Cardiac muscle cell (in vitro differentiated cells and primary cell): ENCODE data around the gene MAPK10. TPM values are rescaled to one million over a fixed set of nuclear protein-coding genes. Genes with fewer than 3 reads are reported as not detected.
"Not testable (repeated sequence)": the region's sequence is repeated elsewhere in the genome, so short reads cannot be mapped to it uniquely, and the experiment has no call there.

ENCODE experiments used
- DNase-seq, 2 donors: peaks; one replicate each; pipeline versions ENCODE4 v3.0.0 to v3.0.0-alpha.2; 2010 to 2017; ENCODE audit warnings: low read depth in 1 of 2, low spot score in 1 of 2
- H3K27ac ChIP-seq: fragments of 200-600 bp; sonication (generic); 2 replicates; pipeline ENCODE4 v1.5.1; 2016
- H3K27me3 ChIP-seq: fragments of 200-600 bp; sonication (generic); 2 replicates; pipeline ENCODE4 v1.6.0; 2016; ENCODE audit warnings: control low read depth
- H3K36me3 ChIP-seq: fragments of 200-600 bp; sonication (generic); 2 replicates; pipeline ENCODE4 v1.5.1; 2016; ENCODE audit warnings: control low read depth
- H3K4me1 ChIP-seq: fragments of 200-600 bp; sonication (generic); 2 replicates; pipeline ENCODE4 v1.8.1; 2017; ENCODE audit warnings: low read depth, mild to moderate bottlenecking, mixed run types
- H3K4me3 ChIP-seq: fragments of 200-600 bp; sonication (generic); 2 replicates; pipeline ENCODE4 v1.5.1; 2016; ENCODE audit warnings: mild to moderate bottlenecking
- H3K9me3 ChIP-seq: fragments of 200-600 bp; sonication (generic); 2 replicates; pipeline ENCODE4 v1.5.1; 2017; ENCODE audit warnings: low read depth, mild to moderate bottlenecking, control low read depth
- polyA plus RNA-seq: library from polyadenylated mRNA; unstranded; fragments of >200 nt; fragmentation: Nextera tagmentation; extraction: Ambion mirVana; gene quantifications from 2 replicates; pipeline ENCODE4 v1.2.1, GENCODE V29; 2016
- total RNA-seq: library from RNA; depleted of rRNA; stranded (reverse); fragments of >200 nt; gene quantifications from 2 replicates; pipeline ENCODE4 v1.2.3, GENCODE V29; 2016
- TF ChIP-seq, protein P1 (sequence below): IDR thresholded peaks from 2 replicates; pipeline ENCODE4 v1.5.1; 2012; ENCODE audit warnings: low read depth, mild to moderate bottlenecking, low read length

MAPK10 gene
- total and polyA plus RNA-seq, 2 experiments from 2014 or later, result 13.9 to 22.8 TPM

DNA sequence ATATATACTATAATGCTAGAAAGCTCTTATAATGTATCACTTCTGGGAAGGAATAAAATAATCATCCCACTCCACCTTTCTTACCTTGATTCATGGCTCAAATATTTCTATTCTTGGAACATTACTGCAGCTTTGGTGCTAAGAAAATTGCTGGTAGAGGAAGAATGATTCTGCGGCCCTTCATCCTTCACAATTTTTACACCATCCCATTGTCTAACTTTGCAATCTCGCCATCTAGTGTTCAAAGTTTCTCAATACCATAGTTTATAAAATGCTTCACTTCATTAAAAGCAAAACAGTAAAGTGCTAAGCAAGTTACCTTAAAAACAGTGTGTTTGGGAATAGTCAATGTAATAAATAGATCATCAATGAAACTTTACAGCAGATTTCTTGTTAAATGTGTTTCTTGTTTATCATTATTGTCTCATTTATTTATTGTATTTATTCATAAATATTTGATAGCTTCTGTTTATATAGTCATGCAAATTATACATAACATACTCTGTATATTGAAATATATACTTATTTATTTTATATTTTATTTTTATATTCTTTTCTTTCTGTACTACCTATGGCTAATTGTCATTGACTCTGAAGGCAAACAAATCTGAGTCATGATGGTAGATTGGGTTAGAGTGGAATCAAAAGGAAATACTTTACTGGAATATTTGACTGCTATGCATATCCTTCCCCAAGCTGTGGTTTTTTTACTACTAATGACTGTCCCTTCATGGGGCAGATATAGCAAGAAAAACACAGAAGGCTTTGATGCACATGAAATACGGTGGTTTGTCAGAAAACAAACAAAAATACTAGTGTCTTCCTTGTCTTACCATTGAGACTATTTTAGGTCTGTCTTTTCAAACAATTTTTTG is 390.7 kb downstream of the MAPK10 start:
- no peaks in the 10 kb centered on the region for H3K9me3 ChIP-seq
- TF ChIP-seq, protein P1, sequence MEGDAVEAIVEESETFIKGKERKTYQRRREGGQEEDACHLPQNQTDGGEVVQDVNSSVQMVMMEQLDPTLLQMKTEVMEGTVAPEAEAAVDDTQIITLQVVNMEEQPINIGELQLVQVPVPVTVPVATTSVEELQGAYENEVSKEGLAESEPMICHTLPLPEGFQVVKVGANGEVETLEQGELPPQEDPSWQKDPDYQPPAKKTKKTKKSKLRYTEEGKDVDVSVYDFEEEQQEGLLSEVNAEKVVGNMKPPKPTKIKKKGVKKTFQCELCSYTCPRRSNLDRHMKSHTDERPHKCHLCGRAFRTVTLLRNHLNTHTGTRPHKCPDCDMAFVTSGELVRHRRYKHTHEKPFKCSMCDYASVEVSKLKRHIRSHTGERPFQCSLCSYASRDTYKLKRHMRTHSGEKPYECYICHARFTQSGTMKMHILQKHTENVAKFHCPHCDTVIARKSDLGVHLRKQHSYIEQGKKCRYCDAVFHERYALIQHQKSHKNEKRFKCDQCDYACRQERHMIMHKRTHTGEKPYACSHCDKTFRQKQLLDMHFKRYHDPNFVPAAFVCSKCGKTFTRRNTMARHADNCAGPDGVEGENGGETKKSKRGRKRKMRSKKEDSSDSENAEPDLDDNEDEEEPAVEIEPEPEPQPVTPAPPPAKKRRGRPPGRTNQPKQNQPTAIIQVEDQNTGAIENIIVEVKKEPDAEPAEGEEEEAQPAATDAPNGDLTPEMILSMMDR, result peak; percentile 52
- H3K27ac ChIP-seq, result no peak overlapping the region

GRCh38 chr4:85967872-85968271 is 392.0 kb downstream of the MAPK10 start:
- Histone ChIP-seq H3K36me3 (no peaks in the 10 kb centered on the region), H3K4me1 (no peaks in the 10 kb centered on the region), H3K4me3 (no peak overlapping the region), H3K9me3 (no peaks in the 10 kb centered on the region), H3K27ac (no peak overlapping the region), H3K27me3 (no peaks in the 10 kb centered on the region)
- DNase-seq, result peak in 1 of 2 donors; percentile 47
- TF ChIP-seq, protein P1, result no peak

More for the DNA sequence above, 390.7 kb downstream of the MAPK10 start:
- Histone ChIP-seq H3K36me3 (no peaks in the 10 kb centered on the region), H3K27me3 (no peaks in the 10 kb centered on the region), H3K4me3 (no peak overlapping the region), H3K4me1 (no peaks in the 10 kb centered on the region)
- DNase-seq, result peak; percentile 57 to 77

GRCh38 chr4:85966373-85966772 is 393.5 kb downstream of the MAPK10 start:
- DNase-seq, result peak in 1 of 2 donors; percentile 70
- Histone ChIP-seq H3K36me3 (no peaks in the 10 kb centered on the region), H3K4me1 (no peaks in the 10 kb centered on the region), H3K9me3 (no peaks in the 10 kb centered on the region), H3K4me3 (no peak overlapping the region), H3K27ac (no peak overlapping the region), H3K27me3 (no peaks in the 10 kb centered on the region)
- TF ChIP-seq, protein P1, result no peak

- Histone ChIP-seq H3K27me3 (no peaks in the 10 kb centered on the region), H3K9me3 (no peaks in the 10 kb centered on the region), H3K4me3 (no peak overlapping the region), H3K4me1 (no peaks in the 10 kb centered on the region), H3K27ac (no peak overlapping the region), H3K36me3 (no peaks in the 10 kb centered on the region)
- TF ChIP-seq, protein P1, result no peak
- DNase-seq, result no peak
Observed at GRCh38 chr4:85965529-85965928, 394.3 kb downstream of the MAPK10 start.

- not testable (repeated sequence) for H3K9me3 ChIP-seq
Observed at GRCh38 chr4:85965017-85965416, 394.8 kb downstream of the MAPK10 start.

GRCh38 chr4:85964298-85964697 is 395.6 kb downstream of the MAPK10 start:
- no peaks in the 10 kb centered on the region for H3K4me1 ChIP-seq
- H3K36me3 ChIP-seq, result no peaks in the 10 kb centered on the region
- no peak overlapping the region for H3K27ac ChIP-seq
- TF ChIP-seq, protein P1, result no peak
- H3K4me3 ChIP-seq, result no peak overlapping the region
- no peaks in the 10 kb centered on the region for H3K9me3 ChIP-seq
- DNase-seq, result no peak
- H3K27me3 ChIP-seq, result no peaks in the 10 kb centered on the region

More at GRCh38 chr4:85965017-85965416, 394.8 kb downstream of the MAPK10 start:
- not testable (repeated sequence) for H3K4me1 ChIP-seq, DNase-seq, H3K27me3 ChIP-seq, H3K36me3 ChIP-seq, H3K4me3 ChIP-seq, H3K27ac ChIP-seq
